AG04449 (cell line): Measurements from ENCODE around the gene BLTP3A.
"Not testable (repeated sequence)": the region's sequence is repeated elsewhere in the genome, so short reads cannot be mapped to it uniquely, and the experiment has no call there.

Source experiments
- CTCF ChIA-PET: fragments of 350-600 bp; formaldehyde crosslinking; extraction: SDS; loops from one replicate; lab custom pipeline; 2021; ENCODE audit warnings: antibody characterized with exemption; lab: Yijun Ruan, JAX
- POLR2A ChIA-PET: fragments of 400-600, 350-600 bp; formaldehyde crosslinking; extraction: SDS; loops from one replicate; lab custom pipeline; 2020; ENCODE audit warnings: antibody characterized with exemption, inconsistent platforms; lab: Yijun Ruan, JAX
- DNase-seq: peaks from one replicate; pipeline ENCODE4 v3.0.0-alpha.2; 2010; ENCODE audit warnings: low read depth, low spot score
- H3K4me3 ChIP-seq: 2 replicates; pipeline ENCODE4 v1.5.1; 2011; ENCODE audit warnings: low read depth, mild to moderate bottlenecking, control low read depth, low read length
- TF ChIP-seq, protein P1 (sequence below): IDR thresholded peaks from one replicate; pipeline ENCODE4 v1.5.1; 2011; ENCODE audit warnings: mild to moderate bottlenecking, moderate library complexity, low read length, control low read depth, inconsistent platforms; ENCODE audit not compliant: insufficient read depth; ENCODE audit errors: missing control alignments

Gene BLTP3A, protein sequence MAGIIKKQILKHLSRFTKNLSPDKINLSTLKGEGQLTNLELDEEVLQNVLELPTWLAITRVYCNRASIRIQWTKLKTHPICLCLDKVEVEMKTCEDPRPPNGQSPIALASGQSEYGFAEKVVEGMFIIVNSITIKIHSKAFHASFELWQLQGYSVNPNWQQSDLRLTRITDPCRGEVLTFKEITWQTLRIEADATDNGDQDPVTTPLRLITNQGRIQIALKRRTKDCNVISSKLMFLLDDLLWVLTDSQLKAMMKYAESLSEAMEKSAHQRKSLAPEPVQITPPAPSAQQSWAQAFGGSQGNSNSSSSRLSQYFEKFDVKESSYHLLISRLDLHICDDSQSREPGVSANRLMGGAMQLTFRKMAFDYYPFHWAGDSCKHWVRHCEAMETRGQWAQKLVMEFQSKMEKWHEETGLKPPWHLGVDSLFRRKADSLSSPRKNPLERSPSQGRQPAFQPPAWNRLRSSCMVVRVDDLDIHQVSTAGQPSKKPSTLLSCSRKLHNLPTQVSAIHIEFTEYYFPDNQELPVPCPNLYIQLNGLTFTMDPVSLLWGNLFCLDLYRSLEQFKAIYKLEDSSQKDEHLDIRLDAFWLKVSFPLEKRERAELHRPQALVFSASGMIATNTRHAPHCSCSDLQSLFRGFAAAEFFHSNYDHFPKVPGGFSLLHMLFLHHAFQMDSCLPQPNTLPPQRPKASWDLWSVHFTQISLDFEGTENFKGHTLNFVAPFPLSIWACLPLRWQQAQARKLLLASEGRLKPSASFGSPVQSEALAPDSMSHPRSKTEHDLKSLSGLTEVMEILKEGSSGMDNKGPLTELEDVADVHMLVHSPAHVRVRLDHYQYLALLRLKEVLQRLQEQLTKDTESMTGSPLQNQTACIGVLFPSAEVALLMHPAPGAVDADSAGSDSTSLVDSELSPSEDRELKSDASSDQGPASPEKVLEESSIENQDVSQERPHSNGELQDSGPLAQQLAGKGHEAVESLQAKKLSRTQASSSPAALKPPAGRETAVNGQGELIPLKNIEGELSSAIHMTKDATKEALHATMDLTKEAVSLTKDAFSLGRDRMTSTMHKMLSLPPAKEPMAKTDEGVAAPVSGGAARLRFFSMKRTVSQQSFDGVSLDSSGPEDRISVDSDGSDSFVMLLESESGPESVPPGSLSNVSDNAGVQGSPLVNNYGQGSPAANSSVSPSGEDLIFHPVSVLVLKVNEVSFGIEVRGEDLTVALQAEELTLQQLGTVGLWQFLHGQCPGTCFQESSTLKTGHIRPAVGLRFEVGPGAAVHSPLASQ (N-terminal part only)

GRCh38 chr6:34791701-34792604, at the start of gene BLTP3A:
Gene BLTP3A, plus strand, starts transcription at chr6:34792083. Its CDS starts 168 bp downstream, at chr6:34792251.
- DNase-seq: no peak
- TF ChIP-seq, protein P1, sequence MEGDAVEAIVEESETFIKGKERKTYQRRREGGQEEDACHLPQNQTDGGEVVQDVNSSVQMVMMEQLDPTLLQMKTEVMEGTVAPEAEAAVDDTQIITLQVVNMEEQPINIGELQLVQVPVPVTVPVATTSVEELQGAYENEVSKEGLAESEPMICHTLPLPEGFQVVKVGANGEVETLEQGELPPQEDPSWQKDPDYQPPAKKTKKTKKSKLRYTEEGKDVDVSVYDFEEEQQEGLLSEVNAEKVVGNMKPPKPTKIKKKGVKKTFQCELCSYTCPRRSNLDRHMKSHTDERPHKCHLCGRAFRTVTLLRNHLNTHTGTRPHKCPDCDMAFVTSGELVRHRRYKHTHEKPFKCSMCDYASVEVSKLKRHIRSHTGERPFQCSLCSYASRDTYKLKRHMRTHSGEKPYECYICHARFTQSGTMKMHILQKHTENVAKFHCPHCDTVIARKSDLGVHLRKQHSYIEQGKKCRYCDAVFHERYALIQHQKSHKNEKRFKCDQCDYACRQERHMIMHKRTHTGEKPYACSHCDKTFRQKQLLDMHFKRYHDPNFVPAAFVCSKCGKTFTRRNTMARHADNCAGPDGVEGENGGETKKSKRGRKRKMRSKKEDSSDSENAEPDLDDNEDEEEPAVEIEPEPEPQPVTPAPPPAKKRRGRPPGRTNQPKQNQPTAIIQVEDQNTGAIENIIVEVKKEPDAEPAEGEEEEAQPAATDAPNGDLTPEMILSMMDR: no peak
- POLR2A ChIA-PET: interaction anchor here (0.6 kb wide), 1 partner anchor 13 kb away, joined by 3 read pairs; no protein-coding TSS in a partner anchor
- H3K4me3 ChIP-seq: peak within 1 kb of the TSS; percentile 72
- CTCF ChIA-PET: interaction anchor here (0.7 to 1.6 kb wide), 8 partner anchors 12 to 358 kb away, joined by 3 to 5 read pairs (median 3); no protein-coding TSS in a partner anchor

DNA sequence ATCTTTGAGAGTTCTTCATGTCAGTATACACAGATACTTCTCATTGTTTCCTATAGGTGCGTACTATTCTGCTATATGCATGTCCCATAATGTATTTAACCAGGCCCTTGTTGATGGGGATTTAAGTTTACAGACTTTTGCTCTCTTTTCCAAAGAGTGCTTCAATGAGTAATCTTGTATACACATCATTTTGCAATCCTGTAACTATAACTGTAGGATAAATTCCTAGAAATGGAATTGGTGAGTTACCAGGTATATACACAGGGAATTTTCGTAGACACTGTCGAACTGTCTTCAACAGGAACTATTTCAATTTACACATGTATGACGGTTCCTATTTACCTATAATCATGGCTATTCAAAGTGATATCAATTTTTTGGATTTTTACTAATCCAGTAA, 49.8 kb upstream of the BLTP3A start:
- TF ChIP-seq, protein P1: no peak
- H3K4me3 ChIP-seq: no peak overlapping the region
- ChIA-PET CTCF (interaction anchor here (1.2 kb wide), 1 partner anchor 133 kb away, joined by 3 read pairs; no protein-coding TSS in a partner anchor), POLR2A (no interaction called here)
- no peak for DNase-seq

- no peak for DNase-seq
- ChIA-PET CTCF (no interaction called here), POLR2A (no interaction called here)
- TF ChIP-seq, protein P1: no peak
- no peak overlapping the region for H3K4me3 ChIP-seq
Measured at GRCh38 chr6:34743625-34744293, 48.1 kb upstream of the BLTP3A start.

GRCh38 chr6:34744294-34744647, 47.6 kb upstream of the BLTP3A start:
- DNase-seq, CTCF ChIA-PET, H3K4me3 ChIP-seq: not testable (repeated sequence)
- POLR2A ChIA-PET: interaction anchor here (2.3 kb wide), 1 partner anchor 13 kb away, joined by 6 read pairs; the partner anchor contains the start of gene SNRPC

GRCh38 chr6:34745277-34746103, 46.4 kb upstream of the BLTP3A start:
- TF ChIP-seq, protein P1: no peak
- ChIA-PET CTCF (interaction anchor here (1.3 to 1.4 kb wide), 2 partner anchors 10 to 49 kb away, joined by 3 to 5 read pairs; partner anchors contain the start of gene ILRUN), POLR2A (interaction anchor here (2.3 kb wide), 1 partner anchor 11 kb away, joined by 6 read pairs; the partner anchor contains the start of gene SNRPC)
- H3K4me3 ChIP-seq: no peak overlapping the region
- DNase-seq: peak; percentile 24
